NCI-H510A treated with DMSO at 0.1 percent for 48 hours (cell line): ENCODE results near the gene DRAP1.

Experiments
- DNase-seq: peaks from one replicate; lab custom pipeline; 2025; lab: John Stamatoyannopoulos, UW

The DRAP1 gene

DNA sequence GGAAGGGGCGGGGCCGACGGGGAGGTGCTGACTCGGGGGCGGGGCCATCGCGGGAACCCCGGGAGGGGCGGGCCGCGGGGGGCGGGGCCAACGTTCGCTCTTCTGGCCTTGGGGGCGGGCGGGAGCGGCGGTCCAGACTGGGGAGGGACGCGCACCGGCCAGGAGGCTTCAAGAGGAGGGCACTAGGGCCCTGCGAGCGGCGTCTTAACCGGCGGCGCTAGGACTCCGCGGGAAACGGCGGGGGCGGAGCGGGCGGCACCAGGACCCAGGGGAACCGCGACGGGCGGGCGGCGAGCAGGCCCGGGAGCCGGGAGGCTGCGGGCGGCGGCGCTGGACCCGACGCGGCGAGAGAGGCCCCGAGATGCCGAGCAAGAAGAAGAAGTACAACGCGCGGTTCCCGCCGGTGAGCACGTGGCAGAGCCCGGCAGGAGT, at the start of gene DRAP1:
Gene DRAP1, plus strand, starts transcription at position 286 of the 432 bp plus-strand sequence. Its CDS starts 76 bp downstream, at position 362.
- peak; percentile 95 for DNase-seq

- DNase-seq, result no peak
These were observed 49.5 kb upstream of the DRAP1 start for GRCh38 chr11:65869643-65870306.

- no peak for DNase-seq
These were observed 48.9 kb upstream of the DRAP1 start for GRCh38 chr11:65870307-65870658.

- peak; percentile 25 for DNase-seq
These were observed 48.2 kb upstream of the DRAP1 start for GRCh38 chr11:65870706-65871681.

- DNase-seq, result no peak
These were observed 47.2 kb upstream of the DRAP1 start for GRCh38 chr11:65871811-65872548.

DNA sequence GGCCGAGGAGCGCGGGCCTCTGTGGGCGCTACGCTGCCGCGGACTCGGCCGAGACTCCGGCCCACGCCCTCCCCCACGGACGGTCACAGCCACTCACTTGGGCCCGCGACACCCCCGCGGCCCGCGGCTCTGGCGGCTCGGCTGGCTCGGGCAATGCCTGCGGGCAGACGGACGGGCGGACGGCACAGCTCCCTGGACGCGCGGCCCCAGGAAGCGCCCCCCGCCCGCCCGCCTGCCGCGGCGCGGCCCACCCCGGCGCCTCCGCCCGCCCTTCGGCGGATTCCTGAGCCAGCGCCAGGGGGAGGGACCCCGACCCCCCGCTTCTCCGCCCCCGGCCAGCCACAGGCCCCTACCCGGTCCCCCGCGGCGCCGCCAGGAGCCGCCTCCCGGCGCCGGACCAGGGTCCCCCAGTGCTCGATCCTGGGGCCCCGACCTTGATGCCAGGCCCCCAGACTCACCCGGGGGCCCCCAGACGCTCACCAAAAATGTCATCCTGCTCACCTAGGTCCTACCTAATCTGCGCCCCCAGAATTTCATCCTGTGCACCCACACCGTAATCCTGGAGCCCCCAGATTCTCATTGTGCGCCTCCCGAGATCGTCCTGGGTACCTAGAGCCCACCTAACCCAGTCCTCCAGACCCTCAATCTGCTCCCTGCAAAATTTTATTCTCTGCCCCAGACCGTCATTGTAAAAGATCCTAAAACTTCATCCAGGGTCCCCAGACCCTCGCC, 46.5 kb upstream of the DRAP1 start, which contains the start of gene EFEMP2:
Gene EFEMP2, minus strand, starts transcription at position 215 of the 732 bp plus-strand sequence. CDS start 446 bp downstream, outside the sequence.
- no peak for DNase-seq

GRCh38 chr11:65873318-65874156, 45.7 kb upstream of the DRAP1 start:
- DNase-seq, result peak; percentile 87

DNA sequence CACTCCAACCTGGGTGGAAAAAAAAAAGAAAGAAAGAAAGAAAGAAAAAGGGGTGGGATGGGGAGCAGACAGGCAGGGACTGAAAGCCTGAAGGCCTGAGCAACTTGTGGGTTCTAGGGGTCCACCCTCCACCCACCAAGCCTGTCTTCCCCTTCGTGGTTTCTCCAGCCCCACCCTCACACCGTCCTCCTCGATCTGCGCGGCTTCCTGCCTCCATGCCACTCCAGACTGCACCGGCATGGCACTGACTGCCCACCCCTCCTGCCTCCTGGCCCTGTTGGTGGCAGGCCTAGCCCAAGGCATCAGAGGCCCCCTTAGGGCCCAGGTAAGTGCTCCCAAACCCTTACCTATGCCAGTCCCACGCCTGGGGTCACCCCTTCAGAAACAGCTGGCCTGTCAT, 39.6 kb upstream of the DRAP1 start, which contains the start of gene CTSW:
Gene CTSW, plus strand, starts transcription at position 221 of the 400 bp plus-strand sequence. Its CDS starts 18 bp downstream, at position 239.
- no peak for DNase-seq

DNA sequence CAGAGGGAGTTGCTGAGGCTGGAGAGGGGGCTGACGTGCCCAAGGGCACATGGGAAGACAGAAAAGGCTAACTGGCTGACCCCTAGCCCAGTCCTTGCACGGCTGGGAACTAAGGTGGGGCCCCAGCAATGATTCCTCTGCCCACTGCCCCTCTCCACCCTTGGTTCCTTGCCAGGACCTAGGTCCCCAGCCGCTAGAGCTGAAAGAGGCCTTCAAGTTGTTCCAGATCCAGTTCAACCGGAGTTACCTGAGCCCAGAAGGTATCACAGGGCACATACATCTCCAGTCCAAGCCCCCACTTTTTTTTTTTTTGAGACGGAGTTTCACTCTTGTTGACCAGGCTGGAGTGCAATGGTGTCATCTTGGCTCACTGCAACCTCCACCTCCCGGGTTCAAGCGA, 39.2 kb upstream of the DRAP1 start:
- DNase-seq, result no peak

DNA sequence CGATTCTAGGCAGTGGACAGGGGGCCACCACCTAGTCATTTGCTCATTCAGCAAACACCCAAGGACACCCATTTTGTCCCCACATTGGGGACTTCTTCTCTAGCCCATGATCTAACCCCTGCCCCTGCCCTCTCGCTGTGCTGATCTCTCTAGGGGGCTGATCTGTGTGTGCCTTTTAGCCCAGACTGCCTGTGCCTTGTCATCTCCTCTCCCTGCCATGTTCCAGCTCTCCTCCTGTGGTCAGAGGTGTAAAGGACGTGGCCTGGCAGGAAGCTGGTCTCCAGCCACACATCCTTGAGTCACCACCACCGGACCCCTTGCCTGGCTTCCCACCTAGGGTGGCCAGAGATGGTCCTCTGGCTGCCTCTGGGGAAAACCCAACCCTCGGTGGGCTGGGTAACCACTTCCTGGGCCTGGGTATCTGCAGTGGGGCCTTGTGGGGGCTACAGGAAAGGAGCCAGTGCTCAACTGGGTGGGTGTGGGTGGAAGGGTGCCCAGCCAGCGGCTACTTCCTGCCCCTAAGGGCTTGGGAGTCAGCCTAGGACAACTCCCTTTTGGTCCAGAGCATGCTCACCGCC, 38.3 kb upstream of the DRAP1 start:
- DNase-seq, result no peak

- DNase-seq, result no peak
These were observed 36.8 kb upstream of the DRAP1 start for GRCh38 chr11:65882120-65883057.

GRCh38 chr11:65883058-65883761, 36.0 kb upstream of the DRAP1 start:
- no peak for DNase-seq

- no peak for DNase-seq
These were observed 35.2 kb upstream of the DRAP1 start for GRCh38 chr11:65883786-65884715.

DNA sequence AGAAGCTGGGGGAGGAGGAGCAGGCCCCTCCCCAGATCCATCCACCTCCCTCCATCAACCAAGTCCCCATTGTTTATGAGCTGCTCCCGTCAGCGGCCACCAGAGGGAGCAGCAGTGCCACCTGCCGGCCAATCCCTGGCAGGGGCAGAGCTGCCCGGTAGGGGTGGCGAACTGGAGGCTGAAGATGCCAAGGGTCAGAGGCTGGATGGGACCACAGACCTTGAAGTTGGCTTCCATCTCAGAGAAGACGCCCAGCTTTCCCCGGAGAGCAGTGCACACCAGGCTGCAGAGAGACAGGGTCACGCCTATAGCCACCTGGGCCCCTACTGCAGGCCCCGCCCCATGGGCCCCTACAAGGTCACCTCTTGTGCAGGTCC, 34.5 kb upstream of the DRAP1 start:
- peak; percentile 53 for DNase-seq

DNA sequence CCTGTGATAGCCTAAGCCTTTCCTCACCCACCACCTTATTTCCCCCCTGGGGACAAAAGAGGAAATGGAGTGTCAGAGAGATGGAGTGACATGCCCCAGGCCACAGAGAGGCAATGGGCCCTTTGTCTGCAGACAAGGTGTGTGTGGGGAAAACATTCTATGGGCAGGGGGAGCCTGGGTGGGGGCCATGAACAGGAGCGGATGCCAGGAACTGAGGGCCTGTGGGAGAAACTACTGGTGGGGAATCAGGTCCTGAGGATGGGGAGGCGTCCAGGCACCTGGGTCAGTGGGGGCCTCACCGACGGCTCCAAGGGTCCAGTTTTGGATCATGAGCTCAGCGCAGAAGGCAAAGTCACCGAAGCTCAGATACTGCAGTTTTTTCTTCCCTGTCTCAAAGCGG, 34.0 kb upstream of the DRAP1 start:
- DNase-seq, result no peak

DNA sequence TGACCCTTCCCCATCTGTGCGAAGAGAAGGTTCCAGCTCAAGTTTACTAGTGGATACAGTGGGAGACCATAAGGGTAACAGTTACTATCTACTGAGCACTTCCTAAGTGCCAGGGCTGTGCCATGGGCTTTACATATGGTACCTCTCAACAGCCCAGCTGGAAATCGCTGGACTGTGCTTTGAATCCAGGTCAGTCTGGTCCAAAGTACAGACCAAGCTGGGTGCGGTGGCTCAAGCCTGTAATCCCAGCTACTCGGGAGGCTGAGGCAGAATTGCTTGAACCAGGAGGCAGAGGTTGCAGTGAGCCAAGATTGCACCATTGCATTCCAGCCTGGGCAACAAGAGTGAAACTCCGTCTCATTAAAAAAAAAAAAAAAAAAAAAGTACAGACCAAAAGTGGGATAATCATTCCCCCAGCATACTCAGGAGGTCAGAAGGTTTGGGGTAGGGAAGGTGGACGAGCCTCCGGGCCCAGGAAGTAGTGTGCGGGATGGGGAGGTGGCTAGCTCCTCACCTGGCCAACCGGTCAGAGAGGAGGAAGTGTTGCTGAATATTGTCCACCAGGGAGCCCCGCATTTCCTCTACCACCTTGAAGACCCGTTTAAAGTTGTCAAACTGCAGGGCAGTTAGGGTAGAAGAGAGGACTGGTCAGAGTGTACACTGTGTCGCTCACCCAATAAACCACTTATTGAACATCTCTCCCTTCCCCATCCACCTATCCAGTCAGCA, 33.3 kb upstream of the DRAP1 start:
- DNase-seq, result no peak
